GM12891 (cell line): ENCODE data around the gene ARSJ.
"Not testable (repeated sequence)": the region's sequence is repeated elsewhere in the genome, so short reads cannot be mapped to it uniquely, and the experiment has no call there.

Source experiments
- DNase-seq: peaks from one replicate; pipeline ENCODE4 v3.0.0; 2011; ENCODE audit warnings: low spot score; ENCODE audit not compliant: insufficient read length
- FAIRE-seq: peaks from 2 replicates; lab custom pipeline; 2011; peaks lifted over from hg19 to GRCh38; lab: Jason Lieb, UNC
- PAX5 ChIP-seq: IDR thresholded peaks from 2 replicates; pipeline ENCODE4 v1.6.1; 2011; ENCODE audit warnings: low read length, moderate library complexity, mild to moderate bottlenecking; ENCODE audit not compliant: insufficient read depth, severe bottlenecking
- POLR2A ChIP-seq: IDR thresholded peaks from 2 replicates; pipeline ENCODE4 v1.6.1; 2011; ENCODE audit warnings: low read depth, low read length, control low read depth
- POLR2AphosphoS5 ChIP-seq: IDR thresholded peaks from 2 replicates; pipeline ENCODE4 v1.6.1; 2011; ENCODE audit warnings: low read depth, low read length, control low read depth
- POU2F2 ChIP-seq: IDR thresholded peaks from 2 replicates; pipeline ENCODE4 v1.6.1; 2011; ENCODE audit warnings: low read depth, mild to moderate bottlenecking, control low read depth, low read length, moderate library complexity
- SPI1 ChIP-seq: IDR thresholded peaks from 2 replicates; pipeline ENCODE4 v1.6.1; 2011; ENCODE audit warnings: low read depth, low read length, control low read depth
- TAF1 ChIP-seq: IDR thresholded peaks from 2 replicates; pipeline ENCODE4 v1.6.1; 2011; ENCODE audit warnings: low read depth, low read length, control low read depth

The ARSJ gene

DNA sequence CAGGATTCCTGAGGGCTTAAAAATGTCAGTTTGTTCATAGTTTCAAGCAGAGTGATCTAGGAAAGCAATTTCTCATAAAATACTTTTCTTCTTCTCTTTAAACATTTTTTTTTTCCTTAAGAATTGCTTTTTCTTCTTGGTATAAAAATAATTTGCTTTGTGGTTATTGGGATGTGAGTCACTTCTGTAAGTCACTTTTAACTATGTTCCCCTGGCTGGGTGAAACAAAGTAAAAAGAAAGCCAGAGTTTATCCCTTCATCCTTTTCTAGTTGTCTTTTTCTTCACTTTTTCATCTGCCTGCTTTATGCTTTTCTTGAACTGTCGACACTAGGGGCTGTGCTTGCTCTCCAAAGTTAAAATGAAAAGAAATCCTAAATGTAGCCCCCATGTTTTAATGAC lies 33.5 kb downstream of the ARSJ start:
- DNase-seq: no peak
- no peak for FAIRE-seq
- TF ChIP-seq TAF1: no peak
- TF ChIP-seq PAX5: no peak
- TF ChIP-seq POU2F2: no peak
- TF ChIP-seq POLR2AphosphoS5: no peak
- no peak for TF ChIP-seq POLR2A
- no peak for TF ChIP-seq SPI1

DNA sequence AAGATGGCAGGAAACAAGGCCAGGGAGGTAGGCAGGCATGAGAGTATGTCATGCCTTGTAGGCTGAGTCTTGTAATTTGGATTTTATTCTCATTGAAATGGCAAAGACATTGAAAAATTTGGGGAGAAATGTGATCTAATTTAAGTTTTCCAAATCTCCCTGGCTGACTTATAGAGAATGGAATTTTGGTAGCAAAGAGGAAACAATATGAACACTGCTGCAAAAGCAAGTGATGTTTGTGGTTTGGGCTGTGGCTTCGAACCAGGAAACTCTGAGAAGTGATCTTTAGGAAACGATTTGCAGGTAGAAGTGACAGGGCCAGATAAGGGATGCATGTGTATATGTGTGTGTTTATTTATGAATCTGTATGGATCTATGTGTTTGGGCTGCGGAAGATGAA lies 35.6 kb downstream of the ARSJ start:
- FAIRE-seq: no peak
- TF ChIP-seq POU2F2 (no peak), PAX5 (no peak)
- no peak for DNase-seq

DNA sequence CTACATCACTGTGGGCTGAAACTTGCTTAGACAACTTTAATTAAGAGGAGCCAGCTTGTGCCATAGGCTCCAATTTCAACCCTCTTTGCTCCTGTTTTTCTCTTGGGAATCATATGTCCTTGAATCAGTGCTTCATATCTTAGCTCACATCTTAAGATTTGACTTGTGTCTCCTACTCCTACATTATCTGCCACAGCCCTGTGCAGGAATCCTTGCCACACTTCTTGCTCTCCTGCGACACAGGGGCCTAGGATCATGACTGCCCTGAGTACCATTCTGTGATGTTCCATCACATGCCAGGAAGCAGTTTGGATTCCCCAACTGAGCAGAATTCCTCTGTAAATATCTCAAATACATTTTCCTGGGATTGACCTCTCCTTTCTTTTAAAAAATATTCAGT lies 36.4 kb downstream of the ARSJ start:
- no peak for FAIRE-seq
- no peak for DNase-seq

DNA sequence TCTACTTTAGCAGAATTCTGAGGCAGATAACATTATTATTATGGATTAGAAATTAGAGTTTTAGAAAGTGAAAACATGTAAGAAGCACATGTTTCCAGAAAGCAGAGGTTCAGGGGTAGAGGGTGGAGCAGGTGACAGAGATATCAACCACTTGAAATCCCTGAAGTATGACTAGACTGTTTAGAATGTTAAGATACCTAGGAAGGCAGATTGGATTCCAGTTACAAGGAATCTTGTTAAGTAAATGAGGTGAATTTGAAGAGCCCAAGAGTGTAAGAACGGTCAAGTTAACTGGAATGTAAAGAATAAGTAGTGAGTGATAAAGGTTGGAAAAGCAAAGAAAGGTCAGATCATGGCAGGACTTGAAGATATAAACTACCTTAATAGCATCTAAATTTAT lies 37.6 kb downstream of the ARSJ start:
- DNase-seq (no peak), FAIRE-seq (no peak)
- no peak for TF ChIP-seq POU2F2
- TF ChIP-seq TAF1: no peak
- no peak for TF ChIP-seq POLR2A
- TF ChIP-seq POLR2AphosphoS5: no peak
- no peak for TF ChIP-seq SPI1
- TF ChIP-seq PAX5: no peak

More for the DNA sequence above, 36.4 kb downstream of the ARSJ start:
- no peak for TF ChIP-seq POLR2AphosphoS5
- TF ChIP-seq SPI1: no peak
- TF ChIP-seq POLR2A: no peak
- TF ChIP-seq TAF1: no peak
- no peak for TF ChIP-seq POU2F2
- no peak for TF ChIP-seq PAX5

DNA sequence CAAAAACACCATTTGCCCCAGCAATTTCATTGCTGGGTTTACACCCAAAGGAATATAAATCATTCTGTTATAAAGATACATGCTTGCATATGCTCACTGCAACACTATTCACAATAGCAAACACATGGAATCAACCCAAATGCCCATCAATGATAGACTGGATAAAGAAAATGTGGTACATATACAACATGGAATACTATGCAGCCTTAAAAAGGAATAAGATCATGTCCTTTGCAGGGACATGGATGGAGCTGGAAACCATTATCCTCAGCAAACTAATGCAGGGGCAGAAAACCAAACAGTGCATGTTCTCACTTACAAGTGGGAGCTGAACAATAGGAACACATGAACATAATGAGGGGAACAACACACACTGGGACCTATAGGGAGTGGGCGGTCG lies 39.3 kb downstream of the ARSJ start:
- DNase-seq: not testable (repeated sequence)
- peak; percentile 43 for FAIRE-seq

DNA sequence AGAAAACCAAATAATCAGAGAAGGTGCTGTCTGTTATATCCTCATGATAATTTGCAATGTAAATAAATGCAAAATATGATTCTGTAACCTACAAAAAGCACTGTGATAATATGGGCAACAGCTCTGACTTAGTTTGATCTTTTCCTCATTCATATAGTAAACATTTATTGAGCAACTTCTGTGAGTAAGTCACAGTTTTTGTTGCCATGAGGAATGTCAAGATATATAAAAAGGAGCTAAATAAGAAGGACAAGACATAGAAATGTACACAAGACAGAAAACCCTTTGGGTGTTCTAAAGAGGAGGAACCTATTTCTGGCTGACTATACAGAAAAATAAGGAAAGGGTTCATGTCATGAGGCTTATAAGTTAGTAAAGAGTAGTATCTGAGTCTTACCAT lies 44.3 kb downstream of the ARSJ start:
- DNase-seq: no peak
- FAIRE-seq: no peak
- no peak for TF ChIP-seq POLR2A
- no peak for TF ChIP-seq SPI1
- no peak for TF ChIP-seq POU2F2
- no peak for TF ChIP-seq PAX5
- no peak for TF ChIP-seq TAF1
- no peak for TF ChIP-seq POLR2AphosphoS5

DNA sequence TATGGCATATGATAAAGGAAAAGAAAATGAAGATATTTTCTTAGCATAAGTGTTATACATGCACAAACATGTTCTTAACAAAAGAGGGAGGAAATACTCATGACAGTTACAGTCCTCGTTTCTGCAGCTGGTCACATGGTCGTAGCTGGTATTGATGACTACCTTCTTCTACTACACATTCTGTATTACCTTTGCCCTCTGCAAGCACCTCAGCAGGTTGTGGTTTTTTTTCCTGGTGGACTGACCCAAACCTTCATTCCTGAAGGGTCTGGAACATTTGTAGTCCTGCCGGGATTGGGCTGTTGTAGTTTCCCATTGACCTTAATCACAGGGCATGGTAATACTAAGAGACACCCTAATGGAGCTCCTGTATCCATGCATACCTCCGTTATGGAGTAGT lies 54.7 kb downstream of the ARSJ start:
- not testable (repeated sequence) for FAIRE-seq

DNA sequence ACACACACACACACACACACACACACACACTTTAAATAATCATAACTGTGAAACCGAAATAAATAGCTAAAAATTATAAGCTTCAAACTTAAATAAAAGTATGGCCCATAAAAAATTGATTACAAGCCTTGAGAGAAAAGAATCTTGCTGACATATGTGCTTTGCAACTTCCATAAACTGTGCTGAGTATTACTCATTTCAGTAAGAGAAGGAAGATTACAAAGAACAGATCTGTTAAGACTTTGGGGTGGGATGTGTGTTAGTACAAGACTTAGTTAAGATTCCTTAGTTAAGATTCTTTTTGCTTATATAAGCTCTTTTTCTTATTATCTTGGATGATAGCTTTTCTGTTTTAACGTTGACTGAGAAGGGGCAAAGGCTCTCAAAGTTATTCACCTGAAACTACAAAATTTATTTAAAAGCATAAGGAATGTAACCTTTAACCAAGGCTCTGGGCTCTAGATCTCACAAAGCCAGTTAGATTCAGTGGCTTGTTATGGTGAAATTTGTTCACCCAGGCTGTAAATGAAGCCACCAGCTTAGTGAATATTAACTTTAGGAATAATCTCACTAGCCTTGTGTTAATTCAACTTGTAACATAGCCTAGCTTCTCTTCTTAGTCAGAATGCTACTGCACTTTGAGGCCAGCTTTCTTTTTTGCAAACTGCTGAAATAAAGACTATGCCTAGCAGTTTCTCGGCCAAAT lies 58.2 kb downstream of the ARSJ start:
- DNase-seq: no peak
- no peak for FAIRE-seq
- TF ChIP-seq POLR2A (no peak), POLR2AphosphoS5 (no peak), PAX5 (no peak), TAF1 (no peak), POU2F2 (no peak), SPI1 (no peak)

More for the DNA sequence above, 54.7 kb downstream of the ARSJ start:
- DNase-seq: not testable (repeated sequence)

DNA sequence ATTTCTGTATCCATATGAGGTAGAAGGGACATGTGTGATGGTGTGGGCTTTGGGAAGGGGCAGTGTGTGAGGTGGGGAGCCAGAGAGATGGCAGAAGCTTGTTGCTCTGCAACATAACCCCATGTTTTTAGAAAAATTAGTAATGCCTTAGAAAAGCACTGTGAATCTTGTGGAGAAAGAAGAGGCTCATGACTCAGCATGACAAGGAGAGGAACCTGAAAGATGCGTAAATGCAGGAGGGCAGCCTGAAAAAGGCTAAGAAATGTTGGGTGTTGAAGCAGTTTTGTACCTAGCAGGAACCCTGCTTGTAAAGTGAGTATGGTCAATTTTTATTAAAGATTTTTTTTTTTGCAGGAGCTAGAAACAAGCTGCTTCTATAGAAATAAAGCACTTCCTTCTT lies 59.8 kb downstream of the ARSJ start:
- DNase-seq (no peak), FAIRE-seq (peak; percentile 56)
- no peak for TF ChIP-seq POU2F2
- no peak for TF ChIP-seq TAF1
- TF ChIP-seq POLR2AphosphoS5: no peak
- no peak for TF ChIP-seq POLR2A
- no peak for TF ChIP-seq SPI1
- TF ChIP-seq PAX5: no peak

DNA sequence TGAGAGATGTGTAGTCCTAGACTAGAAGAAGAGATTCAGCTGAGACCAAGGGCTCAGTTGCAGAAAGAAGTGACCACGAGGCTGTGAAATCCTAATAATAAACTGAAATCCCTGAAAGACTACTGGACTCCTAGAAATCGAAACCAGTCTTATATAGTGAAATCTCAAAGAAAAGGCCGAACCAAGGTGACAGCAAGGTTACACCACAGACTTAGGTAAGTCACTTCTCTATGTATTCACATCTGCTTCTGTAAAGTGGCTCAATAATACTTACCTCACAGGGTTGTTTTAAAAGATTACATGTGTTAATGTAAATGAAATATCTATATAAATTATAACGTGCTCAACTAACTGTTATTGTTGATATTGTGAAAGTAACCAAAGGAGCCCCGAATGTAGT lies 60.3 kb downstream of the ARSJ start:
- DNase-seq (no peak), FAIRE-seq (no peak)
- TF ChIP-seq POLR2A: no peak
- no peak for TF ChIP-seq POLR2AphosphoS5
- no peak for TF ChIP-seq PAX5
- no peak for TF ChIP-seq TAF1

DNA sequence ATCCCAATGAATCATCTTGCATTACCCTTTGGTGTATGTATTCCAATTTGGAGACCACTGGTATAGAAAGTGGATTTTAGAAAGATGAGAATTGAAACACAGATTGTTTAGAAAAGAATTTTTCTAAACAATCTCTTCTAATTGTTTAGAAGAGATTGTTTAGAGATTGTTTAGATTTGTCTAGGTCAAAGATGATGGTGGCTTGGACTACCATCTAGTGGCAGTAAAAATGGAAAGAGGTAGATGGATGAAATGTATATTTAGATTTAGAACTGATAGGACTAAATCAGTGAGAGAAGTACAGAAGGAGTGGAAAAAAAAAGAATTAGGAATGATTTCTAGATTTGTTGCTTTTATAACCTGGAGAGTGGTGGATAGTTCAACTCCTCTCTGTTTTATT lies 70.6 kb downstream of the ARSJ start:
- DNase-seq: no peak
- TF ChIP-seq TAF1: no peak
- no peak for TF ChIP-seq POLR2AphosphoS5
- TF ChIP-seq POU2F2: no peak
- no peak for TF ChIP-seq PAX5
- no peak for TF ChIP-seq SPI1
- no peak for TF ChIP-seq POLR2A
- no peak for FAIRE-seq
